ENCODE measurements around the gene BORCS6. TPM values are rescaled to one million over a fixed set of nuclear protein-coding genes. Genes with fewer than 3 reads are reported as not detected.

BORCS6 gene
- total and polyA plus RNA-seq, 2 of the 13 experiments (the other 11 are each of a cell fraction or from before 2014, with no cell fraction given): 2.0 to 5.1 TPM

DNA sequence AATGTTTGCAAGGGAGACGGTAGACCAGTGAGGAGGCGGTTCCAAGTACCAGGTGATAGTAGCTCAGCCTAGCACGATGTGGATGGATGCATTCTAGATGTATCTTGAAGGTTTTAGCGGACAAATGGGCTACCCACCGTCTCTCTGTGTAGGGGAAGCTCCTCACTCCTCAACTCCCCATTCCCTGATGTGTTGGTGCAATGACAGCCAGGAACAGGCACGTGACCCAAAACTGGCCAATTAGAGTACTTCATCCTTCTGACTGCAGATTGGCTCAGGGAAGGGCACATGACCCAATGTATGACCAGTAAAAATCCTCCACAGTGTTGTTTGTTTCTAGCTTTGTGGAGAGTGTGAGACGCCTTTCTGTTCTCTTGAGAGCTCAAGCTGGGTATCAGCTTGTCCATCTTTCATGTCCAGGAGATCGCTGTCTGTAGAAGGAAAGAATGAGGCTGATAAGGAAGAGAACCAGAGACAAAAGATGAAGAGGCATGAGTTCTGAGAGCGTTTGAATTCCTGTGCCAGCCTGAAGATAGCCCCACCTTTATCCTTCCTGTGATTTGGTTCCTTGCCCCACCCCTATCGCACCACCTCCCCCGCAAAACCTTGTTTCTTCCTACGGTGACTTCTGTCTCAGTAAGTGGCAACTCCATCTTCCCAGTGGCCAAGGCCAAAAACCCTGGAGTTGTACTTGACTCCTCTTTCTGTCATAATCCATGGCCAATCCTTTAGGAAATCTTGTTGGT, 2.3 kb upstream of the BORCS6 start (continued):
- no peak for TF ChIP-seq ZNF318 (CRISPR knock-in tag; IDR thresholded peaks at IDR 0.05)
- no peak for TF ChIP-seq BCL6 (CRISPR knock-in tag; IDR thresholded peaks at IDR 0.05)
- TF ChIP-seq ZNF629 (CRISPR knock-in tag; conservative IDR thresholded peaks at IDR 0.05): no peak
- no peak for TF ChIP-seq ZNF33B (CRISPR knock-in tag; IDR thresholded peaks at IDR 0.05)
- TF ChIP-seq, protein P1, sequence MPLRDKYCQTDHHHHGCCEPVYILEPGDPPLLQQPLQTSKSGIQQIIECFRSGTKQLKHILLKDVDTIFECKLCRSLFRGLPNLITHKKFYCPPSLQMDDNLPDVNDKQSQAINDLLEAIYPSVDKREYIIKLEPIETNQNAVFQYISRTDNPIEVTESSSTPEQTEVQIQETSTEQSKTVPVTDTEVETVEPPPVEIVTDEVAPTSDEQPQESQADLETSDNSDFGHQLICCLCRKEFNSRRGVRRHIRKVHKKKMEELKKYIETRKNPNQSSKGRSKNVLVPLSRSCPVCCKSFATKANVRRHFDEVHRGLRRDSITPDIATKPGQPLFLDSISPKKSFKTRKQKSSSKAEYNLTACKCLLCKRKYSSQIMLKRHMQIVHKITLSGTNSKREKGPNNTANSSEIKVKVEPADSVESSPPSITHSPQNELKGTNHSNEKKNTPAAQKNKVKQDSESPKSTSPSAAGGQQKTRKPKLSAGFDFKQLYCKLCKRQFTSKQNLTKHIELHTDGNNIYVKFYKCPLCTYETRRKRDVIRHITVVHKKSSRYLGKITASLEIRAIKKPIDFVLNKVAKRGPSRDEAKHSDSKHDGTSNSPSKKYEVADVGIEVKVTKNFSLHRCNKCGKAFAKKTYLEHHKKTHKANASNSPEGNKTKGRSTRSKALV (CRISPR knock-in tag; IDR thresholded peaks at IDR 0.05): no peak
- TF ChIP-seq KIAA2018 (CRISPR knock-in tag; IDR thresholded peaks at IDR 0.05; ENCODE audit: borderline replicate concordance): no peak
- TF ChIP-seq ZNF431 (CRISPR knock-in tag; IDR thresholded peaks at IDR 0.05; ENCODE audit: borderline replicate concordance, low read depth): 0 out of 2 replicates have a peak, but pooled peaks have one; percentile 49

All from HepG2 (cell line).